ENCODE results near the gene MYD88. TPM values are rescaled to one million over a fixed set of nuclear protein-coding genes. Genes with fewer than 3 reads are reported as not detected.

The MYD88 gene
- total and polyA plus RNA-seq, 2 experiments from 2014 or later: 6.7 to 32.1 TPM

GRCh38 chr3:38116471-38117162 is 21.8 kb upstream of the MYD88 start:
- Histone ChIP-seq H3K9me3 (ENCODE audit: low read depth) (no peaks in the 10 kb centered on the region), H3K4me1 (ENCODE audit: insufficient read depth) (no peaks in the 10 kb centered on the region), H3K4me3 (no peak overlapping the region), H3K27me3 (replicated peaks; ENCODE audit: insufficient read depth) (no peaks in the 10 kb centered on the region), H3K9ac (no peak overlapping the region), H3K27ac (no peak overlapping the region), H2AFZ (no peak overlapping the region), H4K20me1 (ENCODE audit: insufficient read depth) (no peaks in the 10 kb centered on the region), H3K79me2 (ENCODE audit: insufficient read depth) (no peaks in the 10 kb centered on the region), H3K36me3 (ENCODE audit: low read depth) (no peaks in the 10 kb centered on the region), H3K4me2 (ENCODE audit: unreplicated experiment) (no peak overlapping the region), H3K9me2 (ENCODE audit: insufficient read depth) (no peaks in the 10 kb centered on the region), H3F3A (ENCODE audit: insufficient read depth) (no peaks in the 10 kb centered on the region)
- TF ChIP-seq EZH2 (IDR thresholded peaks at IDR 0.05; ENCODE audit: insufficient read depth, poor library complexity, severe bottlenecking) (no peak), EZH2phosphoT487 (IDR thresholded peaks at IDR 0.05; ENCODE audit: insufficient read depth, low read depth) (no peak)
- DNase-seq: peak; percentile 12
- WGBS, 2 experiments (ENCODE audit: low coverage in 1 of 2, low lambda C conversion rate in 2 of 2, missing lambda C conversion rate in 2 of 2): 75 to 82% methylated on average over 11 to 12 of the region's 12 CpGs
- in situ Hi-C loops (cut with MboI): loop anchor here (25.0 kb wide), 1 partner anchor 371 kb away; the partner anchor contains the start of gene EXOG

GRCh38 chr3:38117163-38117716 is 21.2 kb upstream of the MYD88 start:
- Histone ChIP-seq H4K20me1 (ENCODE audit: insufficient read depth) (no peaks in the 10 kb centered on the region), H3K9ac (no peak overlapping the region), H3F3A (ENCODE audit: insufficient read depth) (no peaks in the 10 kb centered on the region), H3K4me1 (ENCODE audit: insufficient read depth) (no peaks in the 10 kb centered on the region), H3K9me3 (ENCODE audit: low read depth) (no peaks in the 10 kb centered on the region), H3K79me2 (ENCODE audit: insufficient read depth) (no peaks in the 10 kb centered on the region), H3K9me2 (ENCODE audit: insufficient read depth) (no peaks in the 10 kb centered on the region), H3K4me2 (ENCODE audit: unreplicated experiment) (no peak overlapping the region), H2AFZ (no peak overlapping the region), H3K4me3 (no peak overlapping the region), H3K36me3 (ENCODE audit: low read depth) (no peaks in the 10 kb centered on the region), H3K27ac (no peak overlapping the region), H3K27me3 (replicated peaks; ENCODE audit: insufficient read depth) (no peaks in the 10 kb centered on the region)
- 62 to 70% methylated on average over 9 to 10 of the region's 10 CpGs for WGBS, 2 experiments (ENCODE audit: low coverage in 1 of 2, low lambda C conversion rate in 2 of 2, missing lambda C conversion rate in 2 of 2)
- TF ChIP-seq EZH2 (IDR thresholded peaks at IDR 0.05; ENCODE audit: insufficient read depth, poor library complexity, severe bottlenecking) (no peak), EZH2phosphoT487 (IDR thresholded peaks at IDR 0.05; ENCODE audit: insufficient read depth, low read depth) (no peak)
- peak; percentile 32 for DNase-seq
- in situ Hi-C loops (cut with MboI): loop anchor here (25.0 kb wide), 1 partner anchor 370 kb away; the partner anchor contains the start of gene EXOG

GRCh38 chr3:38117748-38118420 is 20.6 kb upstream of the MYD88 start:
- DNase-seq: peak; percentile 78
- Histone ChIP-seq H3K4me2 (ENCODE audit: unreplicated experiment) (no peak overlapping the region), H3K27ac (no peak overlapping the region), H3K9me2 (ENCODE audit: insufficient read depth) (no peaks in the 10 kb centered on the region), H2AFZ (no peak overlapping the region), H3K79me2 (ENCODE audit: insufficient read depth) (no peaks in the 10 kb centered on the region), H3F3A (ENCODE audit: insufficient read depth) (no peaks in the 10 kb centered on the region), H3K36me3 (ENCODE audit: low read depth) (no peaks in the 10 kb centered on the region), H3K4me3 (no peak overlapping the region), H3K9ac (no peak overlapping the region), H3K27me3 (replicated peaks; ENCODE audit: insufficient read depth) (no peaks in the 10 kb centered on the region), H4K20me1 (ENCODE audit: insufficient read depth) (no peaks in the 10 kb centered on the region), H3K4me1 (ENCODE audit: insufficient read depth) (no peaks in the 10 kb centered on the region), H3K9me3 (ENCODE audit: low read depth) (no peaks in the 10 kb centered on the region)
- TF ChIP-seq EZH2 (IDR thresholded peaks at IDR 0.05; ENCODE audit: insufficient read depth, poor library complexity, severe bottlenecking) (no peak), EZH2phosphoT487 (IDR thresholded peaks at IDR 0.05; ENCODE audit: insufficient read depth, low read depth) (no peak)
- WGBS, 2 experiments (ENCODE audit: low coverage in 1 of 2, low lambda C conversion rate in 2 of 2, missing lambda C conversion rate in 2 of 2): 42 to 51% methylated on average over 9 to 11 of the region's 11 CpGs
- in situ Hi-C loops (cut with MboI): loop anchor here (25.0 kb wide), 1 partner anchor 369 kb away; the partner anchor contains the start of gene EXOG

GRCh38 chr3:38118421-38119247 is 19.8 kb upstream of the MYD88 start:
- H3K9me2 ChIP-seq (ENCODE audit: insufficient read depth): no peaks in the 10 kb centered on the region
- H3K9me3 ChIP-seq (ENCODE audit: low read depth): no peaks in the 10 kb centered on the region
- in situ Hi-C loops (cut with MboI): loop anchor here (25.0 kb wide), 1 partner anchor 369 kb away; the partner anchor contains the start of gene EXOG
- no peak overlapping the region for H3K4me3 ChIP-seq
- no peaks in the 10 kb centered on the region for H3F3A ChIP-seq (ENCODE audit: insufficient read depth)
- H3K4me2 ChIP-seq (ENCODE audit: unreplicated experiment): no peak overlapping the region
- H2AFZ ChIP-seq: no peak overlapping the region
- no peak overlapping the region for H3K9ac ChIP-seq
- TF ChIP-seq EZH2 (IDR thresholded peaks at IDR 0.05; ENCODE audit: insufficient read depth, poor library complexity, severe bottlenecking) (no peak), EZH2phosphoT487 (IDR thresholded peaks at IDR 0.05; ENCODE audit: insufficient read depth, low read depth) (no peak)
- no peak overlapping the region for H3K27ac ChIP-seq
- H3K79me2 ChIP-seq (ENCODE audit: insufficient read depth): no peaks in the 10 kb centered on the region
- H3K4me1 ChIP-seq (ENCODE audit: insufficient read depth): no peaks in the 10 kb centered on the region
- H3K27me3 ChIP-seq (replicated peaks; ENCODE audit: insufficient read depth): no peaks in the 10 kb centered on the region
- H4K20me1 ChIP-seq (ENCODE audit: insufficient read depth): no peaks in the 10 kb centered on the region
- no peak for DNase-seq
- H3K36me3 ChIP-seq (ENCODE audit: low read depth): no peaks in the 10 kb centered on the region
- 86% methylated on average over 13 of the region's 13 CpGs for WGBS, 2 experiments (ENCODE audit: low coverage in 1 of 2, low lambda C conversion rate in 2 of 2, missing lambda C conversion rate in 2 of 2)
